ENCODE data around the gene JAZF1.

DNA sequence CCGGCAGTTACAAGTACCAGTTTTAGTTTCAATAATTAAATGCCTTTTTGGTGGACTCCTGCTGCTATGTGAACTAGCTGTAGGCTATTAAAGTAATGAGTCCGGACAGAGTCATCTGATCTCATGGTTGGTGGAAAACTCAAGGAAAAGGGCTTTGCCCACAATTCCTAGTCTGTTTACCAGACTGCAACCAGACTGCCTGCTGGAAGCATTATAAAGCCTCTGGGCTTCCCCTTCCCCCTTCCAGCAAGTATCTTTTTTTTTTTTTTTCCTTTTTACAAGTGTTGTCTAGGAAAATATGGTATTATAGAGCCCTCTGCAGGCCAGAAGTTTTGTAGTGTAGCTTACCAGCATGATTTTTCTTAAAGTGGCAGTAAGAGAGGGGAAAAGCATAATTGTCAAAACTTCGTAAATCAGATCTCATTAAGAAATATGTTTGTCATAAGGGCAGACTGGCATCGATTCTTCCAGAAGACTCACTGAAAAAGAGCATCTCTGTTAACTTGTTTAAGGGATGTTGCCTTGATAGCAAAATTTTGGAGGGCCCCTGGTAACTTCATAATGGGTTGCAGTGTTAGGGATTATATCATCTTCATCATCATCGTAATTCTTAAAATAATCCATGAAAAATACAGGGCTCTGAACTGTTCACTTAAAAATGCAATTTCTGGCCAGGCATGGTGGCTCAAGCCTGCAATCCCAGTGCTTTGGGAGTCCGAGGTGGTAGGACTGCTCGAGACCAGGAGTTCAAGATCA is 259.3 kb downstream of the JAZF1 start:
- TF ChIP-seq CTCF (IDR thresholded peaks at IDR 0.05; ENCODE audit: low read depth, low read length, poor library complexity, severe bottlenecking) = peak; percentile 83
- no peak for TF ChIP-seq EZH2phosphoT487 (IDR thresholded peaks at IDR 0.05; ENCODE audit: borderline replicate concordance, low read length)

Measured in DOHH2 (cell line).